HEK293T (cell line): Measurements from ENCODE around the gene LPCAT1.
"Not testable (repeated sequence)": the region's sequence is repeated elsewhere in the genome, so short reads cannot be mapped to it uniquely, and the experiment has no call there.

Source experiments
- CTCF ChIA-PET: fragments of 350-600 bp; formaldehyde crosslinking; extraction: SDS; loops from one replicate; lab custom pipeline; 2021; ENCODE audit warnings: antibody characterized with exemption, inconsistent platforms; lab: Yijun Ruan, JAX
- POLR2A ChIA-PET: fragments of 350-600 bp; formaldehyde crosslinking; extraction: SDS; loops from one replicate; lab custom pipeline; 2020; ENCODE audit warnings: antibody characterized with exemption, inconsistent platforms; lab: Yijun Ruan, JAX
- DNase-seq: peaks from one replicate; pipeline ENCODE4 v3.0.0; 2012; ENCODE audit warnings: mixed read lengths; ENCODE audit errors: extremely low spot score
- ARNT ChIP-seq: fragments of 450-650 bp; IDR thresholded peaks from 2 replicates; pipeline ENCODE4 v1.6.1; 2017; ENCODE audit warnings: mild to moderate bottlenecking
- BHLHE40 ChIP-seq: fragments of 450-650 bp; IDR thresholded peaks from 2 replicates; pipeline ENCODE4 v1.6.1; 2016; ENCODE audit warnings: mild to moderate bottlenecking, moderate library complexity, borderline replicate concordance
- CTBP1 ChIP-seq: fragments of 450-650 bp; IDR thresholded peaks from 2 replicates; pipeline ENCODE4 v1.6.1; 2016; ENCODE audit warnings: borderline replicate concordance
- ELF4 ChIP-seq: fragments of 450-650 bp; IDR thresholded peaks from 2 replicates; pipeline ENCODE4 v1.6.1; 2017; ENCODE audit warnings: antibody characterized with exemption
- FOXA1 ChIP-seq: fragments of 450-650 bp; IDR thresholded peaks from 2 replicates; pipeline ENCODE4 v1.6.1; 2016; ENCODE audit warnings: mild to moderate bottlenecking
- FOXK2 ChIP-seq: fragments of 450-650 bp; IDR thresholded peaks from 2 replicates; pipeline ENCODE4 v1.6.1; 2016; ENCODE audit warnings: mild to moderate bottlenecking
- FOXM1 ChIP-seq: fragments of 450-650 bp; IDR thresholded peaks from 2 replicates; pipeline ENCODE4 v1.6.1; 2017; ENCODE audit warnings: mild to moderate bottlenecking, borderline replicate concordance
- HDGF ChIP-seq: fragments of 450-650 bp; IDR thresholded peaks from 2 replicates; pipeline ENCODE4 v1.6.1; 2017; ENCODE audit warnings: antibody characterized with exemption, borderline replicate concordance
- L3MBTL2 ChIP-seq: fragments of 450-650 bp; conservative IDR thresholded peaks from 2 replicates; pipeline ENCODE4 v1.6.1; 2016; ENCODE audit warnings: mild to moderate bottlenecking
- LEF1 ChIP-seq: fragments of 450-650 bp; IDR thresholded peaks from 2 replicates; pipeline ENCODE4 v1.6.1; 2017; ENCODE audit warnings: mild to moderate bottlenecking, borderline replicate concordance
- NFRKB ChIP-seq: fragments of 450-650 bp; IDR thresholded peaks from 2 replicates; pipeline ENCODE4 v1.6.1; 2016; ENCODE audit warnings: mild to moderate bottlenecking, moderate library complexity
- SP1 ChIP-seq: fragments of 450-650 bp; IDR thresholded peaks from 2 replicates; pipeline ENCODE4 v1.6.1; 2017
- SUZ12 ChIP-seq: fragments of 450-650 bp; IDR thresholded peaks from 2 replicates; pipeline ENCODE4 v1.6.1; 2016; ENCODE audit warnings: mild to moderate bottlenecking
- TARDBP ChIP-seq: fragments of 450-650 bp; IDR thresholded peaks from 2 replicates; pipeline ENCODE4 v1.6.1; 2016
- ZNF384 ChIP-seq: fragments of 450-650 bp; IDR thresholded peaks from 2 replicates; pipeline ENCODE4 v1.6.1; 2016
- TF ChIP-seq, protein P1 (sequence below): fragments of 450-650 bp; IDR thresholded peaks from 2 replicates; pipeline ENCODE4 v1.6.1; 2016

The LPCAT1 gene

DNA sequence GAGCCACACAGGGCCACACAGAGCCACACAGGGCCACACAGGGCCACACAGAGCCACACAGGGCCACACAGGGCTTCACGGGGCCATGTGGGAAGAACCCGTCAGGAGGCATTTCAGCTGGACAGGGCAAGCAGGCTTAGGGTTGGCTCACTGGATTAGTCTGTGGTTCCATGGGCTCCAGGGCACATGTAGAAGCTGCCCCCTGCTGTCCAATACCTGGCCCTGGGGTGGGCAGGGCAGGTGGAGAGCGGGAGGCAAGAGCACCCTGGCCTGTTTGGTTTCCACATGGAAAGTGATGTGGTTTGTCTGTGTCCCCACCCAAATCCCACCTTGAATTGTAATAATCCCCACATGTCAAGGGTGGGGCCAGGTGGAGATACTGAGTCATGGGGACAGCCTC is 16.4 kb upstream of the LPCAT1 start:
- no peak for DNase-seq
- POLR2A ChIA-PET = no interaction called here
- CTCF ChIA-PET = interaction anchor here (0.6 kb wide), 1 partner anchor 66 kb away, joined by 3 read pairs; no protein-coding TSS in a partner anchor
- TF ChIP-seq NFRKB (no peak), SP1 (no peak), CTBP1 (no peak), ELF4 (no peak), TARDBP (no peak), LEF1 (no peak), ARNT (no peak), BHLHE40 (no peak), SUZ12 (no peak)

DNA sequence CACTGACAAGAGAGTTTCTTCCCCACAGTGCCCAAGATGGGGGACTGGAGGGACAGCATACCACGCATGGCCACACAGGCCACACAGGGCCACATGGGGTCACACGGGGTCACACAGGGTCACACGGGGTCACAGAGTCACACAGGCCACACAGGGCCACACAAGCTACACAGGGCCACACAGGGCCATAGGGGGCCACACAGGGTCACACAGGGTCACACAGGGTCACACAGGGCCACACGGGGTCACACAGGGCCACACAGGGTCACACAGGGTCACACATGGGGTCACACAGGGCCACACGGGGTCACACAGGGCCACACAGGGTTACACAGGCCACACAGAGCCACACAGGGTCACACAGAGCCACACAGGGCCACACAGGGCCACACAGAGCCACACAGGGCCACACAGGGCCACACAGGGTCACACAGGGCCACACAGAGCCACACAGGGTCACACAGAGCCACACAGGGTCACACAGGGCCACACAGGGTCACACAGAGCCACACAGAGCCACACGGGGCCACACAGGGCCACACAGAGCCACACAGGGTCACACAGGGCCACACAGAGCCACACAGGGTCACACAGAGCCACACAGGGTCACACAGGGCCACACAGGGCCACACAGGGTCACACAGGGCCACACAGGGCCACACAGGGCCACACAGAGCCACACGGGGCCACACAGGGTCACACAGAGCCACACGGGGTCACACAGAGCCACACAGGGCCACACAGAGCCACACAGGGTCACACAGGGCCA is 15.8 kb upstream of the LPCAT1 start:
- DNase-seq, POLR2A ChIA-PET: not testable (repeated sequence)
- CTCF ChIA-PET = interaction anchor here (0.6 kb wide), 1 partner anchor 65 kb away, joined by 3 read pairs; no protein-coding TSS in a partner anchor

DNA sequence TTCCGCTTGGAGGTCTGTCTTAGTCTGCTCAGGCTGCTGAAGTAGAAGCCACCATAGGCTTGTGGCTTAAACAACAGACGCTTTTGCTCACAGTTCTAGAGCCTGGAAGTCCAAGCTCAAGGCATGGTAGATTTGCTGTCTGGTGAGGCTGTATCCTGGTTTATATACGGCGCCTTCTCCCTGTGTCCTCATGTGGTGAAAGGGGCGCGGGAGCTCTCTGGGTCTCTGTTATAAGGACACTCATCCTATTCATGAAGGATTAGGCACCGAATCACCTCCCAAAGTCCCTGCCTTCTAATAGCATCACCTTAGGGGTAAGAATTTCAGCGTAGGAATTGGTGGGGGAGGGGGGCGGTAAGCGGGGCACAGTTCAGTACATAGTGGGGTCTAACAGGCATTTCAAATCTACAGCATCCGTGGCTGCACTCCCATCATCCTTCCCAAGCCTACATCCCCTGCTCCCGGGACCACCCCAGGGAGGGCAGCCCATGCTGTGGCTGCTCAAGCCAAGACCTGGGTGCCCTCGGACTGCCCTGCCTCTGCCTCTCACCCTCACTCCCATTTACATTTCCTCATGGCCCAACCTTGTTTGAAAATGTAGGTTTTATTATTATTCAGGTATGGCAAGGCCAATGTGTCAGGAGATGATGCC is 15.1 kb upstream of the LPCAT1 start:
- ChIA-PET POLR2A (no interaction called here), CTCF (interaction anchor here (0.6 kb wide), 1 partner anchor 8 kb away, joined by 3 read pairs; no protein-coding TSS in a partner anchor)
- no peak for DNase-seq
- TF ChIP-seq SP1 (no peak), FOXK2 (no peak), TARDBP (no peak), L3MBTL2 (no peak), FOXM1 (no peak)

DNA sequence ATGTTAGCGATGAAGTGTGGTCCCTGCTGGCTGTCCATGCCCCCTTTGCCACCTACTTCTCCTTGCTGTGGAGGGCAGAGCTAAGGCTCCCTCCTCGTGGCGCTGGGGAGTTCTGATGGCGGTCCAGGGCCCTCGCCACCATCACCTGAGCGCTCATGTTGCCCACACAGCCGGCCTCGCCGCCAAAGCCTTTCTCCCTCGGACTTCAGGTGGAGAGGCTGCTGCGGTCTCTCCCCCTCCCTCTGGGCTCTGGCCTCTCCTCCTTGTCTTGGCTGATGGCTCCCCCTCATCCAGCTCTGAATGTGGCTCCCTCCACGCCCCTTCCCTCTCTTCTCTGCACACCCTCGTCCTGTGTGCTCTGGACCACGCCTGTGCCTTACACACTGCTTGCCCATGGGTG is 14.5 kb upstream of the LPCAT1 start:
- CTCF ChIA-PET = no interaction called here
- TF ChIP-seq ELF4 = no peak
- TF ChIP-seq SUZ12 = no peak
- TF ChIP-seq LEF1 = no peak
- TF ChIP-seq CTBP1 = no peak
- POLR2A ChIA-PET = no interaction called here
- no peak for DNase-seq

DNA sequence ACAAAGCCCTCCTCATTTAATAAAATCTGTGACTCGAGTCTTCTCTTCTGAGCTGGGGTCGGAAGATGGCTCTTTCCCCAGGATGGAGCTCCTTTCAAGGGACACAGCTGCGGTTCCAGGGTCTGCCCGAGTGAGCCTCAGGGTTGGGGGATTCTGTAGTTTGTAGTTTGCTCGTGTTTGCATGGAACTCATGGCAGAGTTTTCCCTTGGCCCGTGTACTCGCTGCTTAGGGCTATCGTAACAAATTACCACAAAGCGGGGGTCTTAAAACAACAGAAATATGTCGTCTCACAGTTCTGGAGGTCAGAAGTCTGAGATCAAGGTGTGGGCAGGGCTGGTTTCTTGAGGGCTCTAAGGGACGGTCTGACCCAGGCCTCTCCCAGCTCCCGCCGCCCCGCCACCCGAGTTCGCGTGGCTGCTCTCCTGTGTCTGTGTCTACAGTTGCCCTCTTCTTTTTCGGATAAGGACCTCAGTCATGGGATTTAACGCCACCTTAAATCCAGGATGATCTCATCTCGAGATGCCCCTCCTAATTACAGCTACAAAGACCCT is 13.9 kb upstream of the LPCAT1 start:
- no peak for DNase-seq
- TF ChIP-seq TARDBP (no peak), SUZ12 (no peak), ZNF384 (no peak), FOXM1 (no peak), BHLHE40 (no peak), SP1 (no peak)
- TF ChIP-seq, protein P1, sequence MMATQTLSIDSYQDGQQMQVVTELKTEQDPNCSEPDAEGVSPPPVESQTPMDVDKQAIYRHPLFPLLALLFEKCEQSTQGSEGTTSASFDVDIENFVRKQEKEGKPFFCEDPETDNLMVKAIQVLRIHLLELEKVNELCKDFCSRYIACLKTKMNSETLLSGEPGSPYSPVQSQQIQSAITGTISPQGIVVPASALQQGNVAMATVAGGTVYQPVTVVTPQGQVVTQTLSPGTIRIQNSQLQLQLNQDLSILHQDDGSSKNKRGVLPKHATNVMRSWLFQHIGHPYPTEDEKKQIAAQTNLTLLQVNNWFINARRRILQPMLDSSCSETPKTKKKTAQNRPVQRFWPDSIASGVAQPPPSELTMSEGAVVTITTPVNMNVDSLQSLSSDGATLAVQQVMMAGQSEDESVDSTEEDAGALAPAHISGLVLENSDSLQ = no peak
- ChIA-PET POLR2A (no interaction called here), CTCF (interaction anchor here (0.6 kb wide), 1 partner anchor 16 kb away, joined by 8 read pairs; no protein-coding TSS in a partner anchor)

DNA sequence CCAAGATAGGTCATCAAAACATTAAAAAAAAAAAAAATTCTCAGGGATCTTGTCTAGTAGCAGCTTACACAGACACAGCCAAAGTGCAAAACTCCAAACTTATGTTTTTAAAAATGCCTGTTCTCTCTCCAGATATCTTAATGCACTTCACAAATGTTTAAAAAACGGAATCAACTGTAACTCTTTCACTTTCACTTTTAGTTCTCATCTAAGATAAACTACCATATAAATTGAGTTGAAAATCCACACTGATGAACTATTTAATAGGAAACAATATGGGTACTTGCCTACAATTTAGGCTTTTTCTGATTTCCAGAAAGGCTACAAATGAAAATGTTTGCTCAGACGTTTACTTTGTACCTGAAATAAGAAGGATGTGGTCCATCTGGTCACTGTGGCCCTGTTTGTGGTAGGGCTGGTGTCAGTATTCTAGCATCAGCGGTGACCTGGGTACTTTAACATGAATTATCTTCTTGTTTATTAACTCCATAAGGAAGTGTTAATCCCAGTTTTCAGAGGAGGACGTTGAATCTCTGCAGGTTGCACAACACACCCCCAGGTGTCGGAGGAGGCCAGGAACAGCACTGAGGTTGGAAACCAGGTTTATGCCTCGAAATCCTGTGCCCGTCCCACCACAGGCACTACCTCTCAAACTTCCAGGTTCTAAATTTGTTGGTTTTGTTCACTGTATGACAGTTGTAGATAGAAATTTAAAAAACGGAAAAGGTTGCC is 13.3 kb upstream of the LPCAT1 start:
- POLR2A ChIA-PET = interaction anchor here (1.6 kb wide), 1 partner anchor 57 kb away, joined by 3 read pairs; no protein-coding TSS in a partner anchor
- CTCF ChIA-PET = interaction anchor here (0.6 kb wide), 1 partner anchor 16 kb away, joined by 8 read pairs; no protein-coding TSS in a partner anchor
- no peak for DNase-seq

More for the DNA sequence above, 13.3 kb upstream of the LPCAT1 start:
- no peak for TF ChIP-seq ZNF384
- no peak for TF ChIP-seq SUZ12
- no peak for TF ChIP-seq SP1
- no peak for TF ChIP-seq HDGF
- TF ChIP-seq ARNT = no peak
- TF ChIP-seq, protein P1 = no peak
- TF ChIP-seq FOXM1 = no peak
- TF ChIP-seq ELF4 = no peak
- no peak for TF ChIP-seq LEF1
- TF ChIP-seq CTBP1 = no peak
- no peak for TF ChIP-seq FOXK2
- no peak for TF ChIP-seq BHLHE40
- no peak for TF ChIP-seq NFRKB
- no peak for TF ChIP-seq TARDBP
- TF ChIP-seq FOXA1 = no peak
- TF ChIP-seq L3MBTL2 = no peak
